ENCODE data around the gene P2RY11.

Gene P2RY11, protein sequence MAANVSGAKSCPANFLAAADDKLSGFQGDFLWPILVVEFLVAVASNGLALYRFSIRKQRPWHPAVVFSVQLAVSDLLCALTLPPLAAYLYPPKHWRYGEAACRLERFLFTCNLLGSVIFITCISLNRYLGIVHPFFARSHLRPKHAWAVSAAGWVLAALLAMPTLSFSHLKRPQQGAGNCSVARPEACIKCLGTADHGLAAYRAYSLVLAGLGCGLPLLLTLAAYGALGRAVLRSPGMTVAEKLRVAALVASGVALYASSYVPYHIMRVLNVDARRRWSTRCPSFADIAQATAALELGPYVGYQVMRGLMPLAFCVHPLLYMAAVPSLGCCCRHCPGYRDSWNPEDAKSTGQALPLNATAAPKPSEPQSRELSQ

DNA sequence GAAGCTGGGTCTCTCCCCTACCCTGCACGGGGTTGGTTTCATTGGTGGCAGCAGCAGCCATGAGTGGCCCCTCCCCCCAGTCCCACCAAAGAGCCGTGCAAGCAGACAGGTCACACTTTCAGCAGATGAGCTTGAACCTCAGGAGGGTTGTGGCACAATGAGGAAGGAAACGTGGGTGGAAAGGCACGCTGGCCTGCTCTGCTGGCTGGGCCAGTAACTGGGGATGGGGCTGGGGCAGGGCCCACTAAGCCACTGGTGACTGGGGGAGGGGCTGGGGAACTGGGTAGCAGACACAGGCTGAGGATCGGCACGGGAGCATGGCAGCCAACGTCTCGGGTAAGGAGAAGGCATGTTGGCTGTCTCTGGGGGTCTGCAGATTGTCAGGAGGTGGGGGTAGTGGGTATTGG lies at the start of gene P2RY11:
Gene P2RY11, plus strand, starts transcription at position 289 of the 407 bp plus-strand sequence. Its CDS starts 29 bp downstream, at position 318.
- H3K4me3 ChIP-seq (ENCODE audit: low read length): no peak within 1 kb of the TSS
- DNase-seq (ENCODE audit: low read depth): no peak
- H3K36me3 ChIP-seq (ENCODE audit: control insufficient read depth, insufficient read depth, low read length, severe bottlenecking): peaks cover 59% of the 10 kb centered on the region
- H3K9ac ChIP-seq (ENCODE audit: low read length): no peak within 1 kb of the TSS
- peaks cover 19% of the 10 kb centered on the region for H3K4me1 ChIP-seq (ENCODE audit: control insufficient read depth, insufficient read depth, low read length)
- H3K27me3 ChIP-seq (replicated peaks; ENCODE audit: control insufficient read depth, insufficient read depth, low read length): no peaks in the 10 kb centered on the region
- no peaks in the 10 kb centered on the region for H3K9me3 ChIP-seq (ENCODE audit: control insufficient read depth, low read length)

DNA sequence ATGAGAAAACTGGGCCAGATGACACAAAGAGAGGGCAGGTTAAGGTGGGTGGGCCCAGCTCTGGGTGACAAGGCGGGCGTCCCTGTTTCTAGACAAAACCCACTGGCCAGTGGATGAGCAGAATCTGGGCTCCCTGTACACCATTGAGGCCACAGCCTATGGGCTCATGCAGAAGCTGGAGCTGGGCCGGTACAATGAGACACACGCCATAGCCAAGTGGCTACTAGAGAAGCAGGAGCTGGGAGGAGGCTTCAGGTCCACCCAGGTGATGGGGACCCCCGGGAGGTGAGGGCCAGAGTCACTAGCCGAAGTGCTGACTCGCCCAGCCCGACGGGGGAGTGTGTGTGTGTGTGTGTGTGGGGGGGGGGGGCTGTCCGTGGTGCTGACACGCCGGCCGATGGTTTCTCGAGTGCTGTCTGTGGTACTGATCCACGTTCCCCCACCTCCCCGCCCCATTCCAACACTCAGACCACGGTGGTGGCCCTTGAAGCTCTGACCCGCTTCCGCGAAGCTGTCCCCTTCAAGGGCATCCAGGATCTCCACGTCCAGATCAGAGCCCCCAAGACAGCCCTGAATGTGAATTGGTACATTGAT lies 49.7 kb upstream of the P2RY11 start:
- no peaks in the 10 kb centered on the region for H3K4me1 ChIP-seq (ENCODE audit: control insufficient read depth, insufficient read depth, low read length)

DNA sequence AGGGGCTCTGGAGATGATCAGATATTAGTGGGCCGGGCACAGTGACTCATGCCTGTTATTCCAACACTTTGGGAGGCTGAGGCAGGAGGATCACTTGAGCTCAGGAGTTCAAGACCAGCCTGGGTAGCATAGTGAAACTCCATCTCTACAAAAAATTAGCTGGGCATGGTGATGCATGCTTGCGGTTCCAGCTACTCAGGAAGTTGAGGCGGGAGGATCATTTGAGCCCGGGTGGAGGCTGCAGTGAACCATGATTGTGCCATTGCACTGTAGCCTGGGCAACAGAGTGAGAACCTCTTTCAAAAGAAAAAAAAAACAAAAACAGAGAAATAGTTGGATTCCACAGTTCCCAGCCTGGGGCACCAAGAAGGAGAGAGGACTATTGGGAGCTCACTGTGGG lies 43.3 kb upstream of the P2RY11 start:
- Histone ChIP-seq H3K27me3 (replicated peaks; ENCODE audit: control insufficient read depth, insufficient read depth, low read length) (peaks cover 43% of the 10 kb centered on the region), H3K9me3 (ENCODE audit: control insufficient read depth, low read length) (no peaks in the 10 kb centered on the region), H3K4me1 (ENCODE audit: control insufficient read depth, insufficient read depth, low read length) (no peaks in the 10 kb centered on the region), H3K4me3 (ENCODE audit: low read length) (no peak overlapping the region), H3K36me3 (ENCODE audit: control insufficient read depth, insufficient read depth, low read length, severe bottlenecking) (no peaks in the 10 kb centered on the region), H3K9ac (ENCODE audit: low read length) (no peak overlapping the region)
- DNase-seq (ENCODE audit: low read depth): no peak

More for the DNA sequence above, 49.7 kb upstream of the P2RY11 start:
- Histone ChIP-seq H3K27me3 (replicated peaks; ENCODE audit: control insufficient read depth, insufficient read depth, low read length) (peaks cover 35% of the 10 kb centered on the region), H3K4me3 (ENCODE audit: low read length) (no peak overlapping the region), H3K9me3 (ENCODE audit: control insufficient read depth, low read length) (no peaks in the 10 kb centered on the region), H3K9ac (ENCODE audit: low read length) (no peak overlapping the region), H3K36me3 (ENCODE audit: control insufficient read depth, insufficient read depth, low read length, severe bottlenecking) (no peaks in the 10 kb centered on the region)
- DNase-seq (ENCODE audit: low read depth): peak; percentile 11

DNA sequence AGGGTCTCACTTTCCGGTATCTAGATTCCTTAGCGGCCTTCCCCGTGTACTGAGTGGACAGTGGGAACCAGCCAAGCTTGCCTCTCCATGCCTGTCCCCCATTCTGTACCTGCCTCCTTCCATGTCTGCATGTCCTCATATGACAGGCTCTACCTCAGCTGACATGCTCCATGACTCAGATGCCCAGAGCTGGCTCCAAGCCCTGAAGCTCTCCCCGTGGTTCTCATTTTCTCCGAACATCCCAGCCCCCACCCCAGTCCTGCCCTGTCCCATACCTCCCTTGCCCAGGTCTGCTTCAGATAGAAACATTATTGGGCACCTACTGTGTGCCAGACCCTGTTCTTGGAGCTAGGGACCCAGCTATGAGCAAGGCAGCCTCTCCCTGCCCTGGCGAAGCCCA lies 42.4 kb upstream of the P2RY11 start:
- H3K27me3 ChIP-seq (replicated peaks; ENCODE audit: control insufficient read depth, insufficient read depth, low read length): peaks cover 37% of the 10 kb centered on the region
- peak; percentile 5 for DNase-seq (ENCODE audit: low read depth)
- H3K4me3 ChIP-seq (ENCODE audit: low read length): no peak overlapping the region
- H3K4me1 ChIP-seq (ENCODE audit: control insufficient read depth, insufficient read depth, low read length): no peaks in the 10 kb centered on the region
- H3K9ac ChIP-seq (ENCODE audit: low read length): no peak overlapping the region
- H3K9me3 ChIP-seq (ENCODE audit: control insufficient read depth, low read length): peaks cover 6% of the 10 kb centered on the region
- H3K36me3 ChIP-seq (ENCODE audit: control insufficient read depth, insufficient read depth, low read length, severe bottlenecking): no peaks in the 10 kb centered on the region

DNA sequence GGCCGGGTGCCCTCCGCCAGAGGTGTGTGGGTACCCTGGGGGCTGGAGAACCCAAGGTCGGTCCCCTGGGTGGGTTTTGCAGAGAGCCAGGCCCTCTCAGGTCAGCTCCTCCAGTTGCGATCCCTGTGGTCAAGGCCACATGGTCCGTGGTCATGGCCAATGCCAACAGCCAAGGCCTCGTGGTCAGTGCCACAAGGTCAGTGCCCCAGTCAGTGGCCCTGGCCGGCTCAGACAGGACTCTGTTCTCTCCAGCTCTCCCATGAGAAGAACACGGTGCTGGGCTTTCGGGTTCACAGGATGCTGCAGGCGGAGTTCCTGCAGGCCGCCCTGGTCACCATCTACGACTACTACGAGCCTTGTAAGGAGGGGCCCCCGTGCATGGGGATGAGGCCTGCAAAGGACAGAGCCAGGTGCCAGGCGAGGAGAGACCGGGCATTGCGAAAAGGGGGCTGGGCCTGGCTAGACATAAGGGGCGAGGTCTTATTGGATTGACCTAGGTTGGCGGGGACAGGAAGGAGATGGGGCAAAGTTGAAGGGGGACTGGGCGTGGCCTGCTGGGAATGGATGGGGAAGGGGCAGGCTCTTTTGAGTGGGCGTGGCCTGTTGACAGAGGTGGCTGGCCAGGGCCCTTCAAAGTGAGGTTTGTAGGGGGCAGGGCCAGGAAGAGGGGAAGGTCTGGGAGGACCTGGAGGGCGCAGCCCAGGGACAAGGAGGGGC lies 40.6 kb upstream of the P2RY11 start:
- no peak overlapping the region for H3K9ac ChIP-seq (ENCODE audit: low read length)
- no peak overlapping the region for H3K4me3 ChIP-seq (ENCODE audit: low read length)
- no peak for DNase-seq (ENCODE audit: low read depth)
- no peaks in the 10 kb centered on the region for H3K4me1 ChIP-seq (ENCODE audit: control insufficient read depth, insufficient read depth, low read length)
- no peaks in the 10 kb centered on the region for H3K36me3 ChIP-seq (ENCODE audit: control insufficient read depth, insufficient read depth, low read length, severe bottlenecking)
- H3K9me3 ChIP-seq (ENCODE audit: control insufficient read depth, low read length): peaks cover 8% of the 10 kb centered on the region
- H3K27me3 ChIP-seq (replicated peaks; ENCODE audit: control insufficient read depth, insufficient read depth, low read length): peaks cover 30% of the 10 kb centered on the region

DNA sequence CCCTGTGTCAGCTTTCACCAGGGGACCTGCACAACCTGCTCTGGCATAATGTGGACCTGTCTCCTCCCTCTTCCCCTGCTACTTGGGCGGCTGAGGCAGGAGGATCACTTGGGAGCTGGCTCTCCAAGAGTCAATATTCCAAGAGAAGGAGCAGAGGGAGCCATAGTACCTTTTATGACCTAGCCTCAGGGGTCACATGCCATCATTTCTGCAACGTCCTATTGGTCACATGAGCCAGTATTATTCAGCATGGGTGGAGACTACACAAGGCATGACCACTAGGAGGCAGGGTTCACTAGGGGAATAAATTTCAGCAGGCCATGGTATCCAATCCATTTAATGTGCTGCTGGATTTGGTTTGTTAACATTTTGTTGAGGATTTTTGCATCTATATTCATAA lies 37.3 kb upstream of the P2RY11 start:
- Histone ChIP-seq H3K4me1 (ENCODE audit: control insufficient read depth, insufficient read depth, low read length) (no peaks in the 10 kb centered on the region), H3K4me3 (ENCODE audit: low read length) (no peak overlapping the region), H3K36me3 (ENCODE audit: control insufficient read depth, insufficient read depth, low read length, severe bottlenecking) (no peaks in the 10 kb centered on the region), H3K9me3 (ENCODE audit: control insufficient read depth, low read length) (peaks cover 11% of the 10 kb centered on the region), H3K9ac (ENCODE audit: low read length) (no peak overlapping the region), H3K27me3 (replicated peaks; ENCODE audit: control insufficient read depth, insufficient read depth, low read length) (peaks cover 18% of the 10 kb centered on the region)
- DNase-seq (ENCODE audit: low read depth): peak; percentile 15

DNA sequence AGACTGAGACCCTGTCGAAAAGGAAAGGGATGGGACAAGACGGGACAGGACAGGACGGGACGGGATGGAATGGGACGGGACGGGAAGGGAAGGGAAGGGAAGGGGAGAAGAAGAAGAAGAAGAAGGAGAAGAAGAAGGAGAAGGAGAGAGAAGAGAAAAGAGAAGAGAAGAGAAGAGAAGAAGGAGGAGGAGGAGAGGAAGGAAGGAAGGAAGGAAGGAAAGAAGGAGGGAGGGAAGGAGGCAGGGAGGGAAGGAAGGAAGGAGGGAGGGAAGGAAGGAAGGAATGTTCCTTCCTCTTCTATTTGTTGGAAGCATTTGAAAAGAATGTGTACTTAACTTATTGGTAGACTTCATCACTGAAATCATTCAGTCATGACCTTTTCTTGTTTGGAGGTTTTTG lies 35.0 kb upstream of the P2RY11 start:
- Histone ChIP-seq H3K4me1 (ENCODE audit: control insufficient read depth, insufficient read depth, low read length) (no peaks in the 10 kb centered on the region), H3K27me3 (replicated peaks; ENCODE audit: control insufficient read depth, insufficient read depth, low read length) (peaks cover 11% of the 10 kb centered on the region), H3K4me3 (ENCODE audit: low read length) (no peak overlapping the region), H3K9me3 (ENCODE audit: control insufficient read depth, low read length) (peaks cover 11% of the 10 kb centered on the region), H3K9ac (ENCODE audit: low read length) (no peak overlapping the region), H3K36me3 (ENCODE audit: control insufficient read depth, insufficient read depth, low read length, severe bottlenecking) (no peaks in the 10 kb centered on the region)
- no peak for DNase-seq (ENCODE audit: low read depth)

DNA sequence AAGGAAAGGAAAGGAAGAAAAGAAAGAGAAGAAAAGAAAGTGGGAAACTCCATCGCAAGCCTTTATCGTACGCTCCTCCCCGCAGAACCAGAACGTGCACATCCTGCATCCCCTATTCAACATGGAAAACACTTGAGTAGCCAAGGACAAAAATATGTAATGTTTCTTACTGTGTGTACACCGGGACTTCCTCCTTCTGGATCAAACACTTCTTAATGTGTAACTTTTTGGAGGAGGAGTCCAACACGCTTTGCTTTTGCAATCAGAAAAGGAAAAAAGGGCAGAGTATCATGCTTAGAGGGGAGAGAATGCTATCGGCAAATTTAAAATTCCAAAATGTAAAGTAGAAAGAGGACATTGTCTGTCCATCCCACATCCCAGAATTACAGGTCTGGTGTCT lies 33.2 kb upstream of the P2RY11 start:
- no peak for DNase-seq (ENCODE audit: low read depth)
- Histone ChIP-seq H3K4me3 (ENCODE audit: low read length) (no peak overlapping the region), H3K9ac (ENCODE audit: low read length) (no peak overlapping the region), H3K9me3 (ENCODE audit: control insufficient read depth, low read length) (peaks cover 11% of the 10 kb centered on the region), H3K27me3 (replicated peaks; ENCODE audit: control insufficient read depth, insufficient read depth, low read length) (peaks cover 9% of the 10 kb centered on the region), H3K4me1 (ENCODE audit: control insufficient read depth, insufficient read depth, low read length) (no peaks in the 10 kb centered on the region), H3K36me3 (ENCODE audit: control insufficient read depth, insufficient read depth, low read length, severe bottlenecking) (no peaks in the 10 kb centered on the region)

DNA sequence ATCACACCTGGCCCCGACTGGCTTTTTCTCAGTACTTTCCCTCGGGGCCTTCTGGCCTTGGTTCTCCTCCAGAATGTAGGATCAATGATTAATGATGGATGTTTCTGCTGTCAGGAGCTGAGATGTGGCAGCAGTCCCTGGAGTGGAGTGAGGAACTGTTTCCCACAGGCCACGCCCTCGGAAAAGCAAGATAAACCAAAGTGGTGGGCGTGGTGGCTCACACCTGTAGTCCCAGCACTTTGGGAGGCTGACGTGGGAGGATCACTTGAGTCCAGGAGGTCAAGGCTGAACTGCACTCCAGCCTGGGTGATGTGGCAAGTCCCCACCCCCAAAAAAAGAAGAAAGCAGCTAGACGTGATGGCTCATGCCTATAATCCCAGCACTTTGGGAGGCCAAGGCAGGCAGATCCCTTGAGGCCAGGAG lies 32.5 kb upstream of the P2RY11 start:
- DNase-seq (ENCODE audit: low read depth): no peak
- H3K36me3 ChIP-seq (ENCODE audit: control insufficient read depth, insufficient read depth, low read length, severe bottlenecking): no peaks in the 10 kb centered on the region
- H3K9me3 ChIP-seq (ENCODE audit: control insufficient read depth, low read length): peaks cover 5% of the 10 kb centered on the region
- H3K9ac ChIP-seq (ENCODE audit: low read length): no peak overlapping the region
- peaks cover 9% of the 10 kb centered on the region for H3K27me3 ChIP-seq (replicated peaks; ENCODE audit: control insufficient read depth, insufficient read depth, low read length)
- no peaks in the 10 kb centered on the region for H3K4me1 ChIP-seq (ENCODE audit: control insufficient read depth, insufficient read depth, low read length)
- no peak overlapping the region for H3K4me3 ChIP-seq (ENCODE audit: low read length)

DNA sequence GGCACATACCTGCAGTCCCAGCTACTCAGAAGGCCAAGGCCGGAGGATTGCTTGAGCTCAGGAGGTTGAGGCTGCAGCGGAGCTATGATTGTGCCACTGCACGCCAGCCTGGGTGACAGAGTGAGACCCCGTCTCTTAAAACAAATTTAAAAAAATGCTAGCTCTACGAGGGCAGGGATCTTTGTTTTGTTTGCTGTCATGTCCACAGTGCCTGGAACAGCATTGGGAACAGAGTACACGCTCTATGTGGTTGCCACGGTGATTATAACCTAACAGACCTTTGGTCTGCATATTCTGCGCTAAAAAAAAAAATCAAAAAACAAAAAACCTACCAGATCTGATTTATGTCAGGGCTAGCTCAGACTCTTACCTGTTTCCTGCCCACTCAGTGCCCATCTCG lies 27.6 kb upstream of the P2RY11 start:
- Histone ChIP-seq H3K9me3 (ENCODE audit: control insufficient read depth, low read length) (no peaks in the 10 kb centered on the region), H3K9ac (ENCODE audit: low read length) (no peak overlapping the region), H3K27me3 (replicated peaks; ENCODE audit: control insufficient read depth, insufficient read depth, low read length) (no peaks in the 10 kb centered on the region), H3K4me3 (ENCODE audit: low read length) (no peak overlapping the region), H3K36me3 (ENCODE audit: control insufficient read depth, insufficient read depth, low read length, severe bottlenecking) (no peaks in the 10 kb centered on the region), H3K4me1 (ENCODE audit: control insufficient read depth, insufficient read depth, low read length) (peaks cover 3% of the 10 kb centered on the region)
- no peak for DNase-seq (ENCODE audit: low read depth)

DNA sequence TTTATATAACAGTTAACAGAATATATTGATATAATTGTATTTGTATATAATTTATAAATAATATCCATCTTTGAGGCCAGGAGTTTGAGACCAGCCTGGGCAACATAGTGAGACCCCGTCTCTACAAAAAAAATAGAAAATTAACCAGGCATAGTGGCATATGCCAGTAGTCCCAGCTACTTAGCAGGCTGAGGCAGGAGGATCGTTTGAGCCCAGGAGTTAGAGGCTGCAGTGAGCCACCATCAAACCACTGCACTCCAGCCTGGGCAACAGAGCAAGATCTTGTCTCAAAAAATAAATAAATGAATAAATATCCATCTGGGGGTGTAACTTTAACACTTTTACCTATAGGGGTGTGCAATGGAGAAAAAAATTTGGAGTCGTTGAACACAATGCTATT lies 26.7 kb upstream of the P2RY11 start:
- Histone ChIP-seq H3K36me3 (ENCODE audit: control insufficient read depth, insufficient read depth, low read length, severe bottlenecking) (no peaks in the 10 kb centered on the region), H3K27me3 (replicated peaks; ENCODE audit: control insufficient read depth, insufficient read depth, low read length) (no peaks in the 10 kb centered on the region), H3K9me3 (ENCODE audit: control insufficient read depth, low read length) (no peaks in the 10 kb centered on the region), H3K9ac (ENCODE audit: low read length) (no peak overlapping the region), H3K4me1 (ENCODE audit: control insufficient read depth, insufficient read depth, low read length) (peaks cover 3% of the 10 kb centered on the region), H3K4me3 (ENCODE audit: low read length) (no peak overlapping the region)
- DNase-seq (ENCODE audit: low read depth): no peak
